MM.1S (cell line): ENCODE results near the gene ENOSF1.

Experiments
- DNase-seq: peaks from one replicate; pipeline ENCODE4 v3.0.0-alpha.2; 2015
- H2AFZ ChIP-seq: fragments of 300-600 bp; sonication (generic); 2 replicates; pipeline ENCODE4 v1.6.0; 2016; ENCODE audit warnings: antibody characterized with exemption, low read length
- H3F3A ChIP-seq: fragments of 300-600 bp; sonication (generic); 2 replicates; pipeline ENCODE4 v1.6.1; 2016; ENCODE audit warnings: mild to moderate bottlenecking, antibody characterized with exemption, low read length, moderate library complexity, mixed read lengths; ENCODE audit not compliant: insufficient read depth
- H3K27ac ChIP-seq: fragments of 300-600 bp; sonication (generic); 2 replicates; pipeline ENCODE4 v1.5.1; 2016; ENCODE audit warnings: mild to moderate bottlenecking, low read length
- H3K27me3 ChIP-seq: fragments of 300-600 bp; sonication (generic); replicated peaks from 2 replicates; pipeline ENCODE4 v1.6.0; 2016; ENCODE audit warnings: low read length; ENCODE audit not compliant: insufficient read depth
- H3K36me3 ChIP-seq: fragments of 300-600 bp; sonication (generic); replicated peaks from 2 replicates; pipeline ENCODE4 v1.6.1; 2016; ENCODE audit warnings: mild to moderate bottlenecking, low read length, mixed read lengths; ENCODE audit not compliant: insufficient read depth
- H3K4me1 ChIP-seq: fragments of 300-600 bp; sonication (generic); 2 replicates; pipeline ENCODE4 v1.6.1; 2016; ENCODE audit warnings: low read length, mixed read lengths
- H3K4me2 ChIP-seq: fragments of 300-600 bp; sonication (generic); 2 replicates; pipeline ENCODE4 v1.6.0; 2016; ENCODE audit warnings: low read depth, low read length
- H3K4me3 ChIP-seq: fragments of 300-600 bp; sonication (generic); 2 replicates; pipeline ENCODE4 v1.5.1; 2016; ENCODE audit warnings: low read length, mixed read lengths
- H3K79me2 ChIP-seq: fragments of 300-600 bp; sonication (generic); 2 replicates; pipeline ENCODE4 v1.6.1; 2016; ENCODE audit warnings: mixed run types, low read length, mixed read lengths
- H3K9ac ChIP-seq: fragments of 300-600 bp; sonication (generic); 2 replicates; pipeline ENCODE4 v1.6.1; 2016; ENCODE audit warnings: low read length, mixed read lengths
- H3K9me2 ChIP-seq: fragments of 300-600 bp; sonication (generic); replicated peaks from 2 replicates; pipeline ENCODE4 v1.6.1; 2016; ENCODE audit warnings: mild to moderate bottlenecking, low read length, mixed read lengths; ENCODE audit not compliant: insufficient read depth
- H3K9me3 ChIP-seq: fragments of 300-600 bp; sonication (generic); replicated peaks from 2 replicates; pipeline ENCODE4 v1.6.1; 2016; ENCODE audit warnings: mild to moderate bottlenecking, low read length, mixed read lengths; ENCODE audit not compliant: insufficient read depth
- H4K20me1 ChIP-seq: fragments of 300-600 bp; sonication (generic); 2 replicates; pipeline ENCODE4 v1.6.1; 2016; ENCODE audit warnings: mild to moderate bottlenecking, low read length, moderate library complexity, mixed read lengths; ENCODE audit not compliant: insufficient read depth
- EZH2 ChIP-seq: fragments of 300-600 bp; sonication (generic); optimal IDR thresholded peaks from 2 replicates; pipeline ENCODE3; 2017; ENCODE audit warnings: low read depth, mild to moderate bottlenecking, antibody characterized with exemption, low read length, mixed read lengths
- EZH2phosphoT487 ChIP-seq: fragments of 300-600 bp; sonication (generic); IDR thresholded peaks from 2 replicates; pipeline ENCODE4 v1.6.1; 2018; ENCODE audit warnings: antibody characterized with exemption, low read length
- TF ChIP-seq, protein P1 (sequence below): fragments of 300-600 bp; sonication (generic); IDR thresholded peaks from 2 replicates; pipeline ENCODE4 v1.5.1; 2016; ENCODE audit warnings: antibody characterized with exemption, low read length, mixed read lengths

Gene ENOSF1

DNA sequence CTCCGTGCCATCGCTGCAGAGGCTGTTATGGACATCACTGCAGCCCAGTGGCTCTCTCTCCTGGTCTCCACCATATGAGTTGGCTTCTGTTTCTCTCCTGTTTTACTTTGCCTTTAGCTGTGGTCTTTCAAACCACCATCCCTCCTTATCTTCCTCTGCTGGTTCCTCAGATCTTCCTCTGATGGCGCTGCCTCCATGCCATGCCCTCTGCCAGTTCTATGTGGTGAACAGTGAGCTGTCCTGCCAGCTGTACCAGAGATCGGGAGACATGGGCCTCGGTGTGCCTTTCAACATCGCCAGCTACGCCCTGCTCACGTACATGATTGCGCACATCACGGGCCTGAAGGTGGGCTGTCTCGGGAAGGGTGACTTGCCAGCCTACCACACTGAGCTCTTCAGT is 41.9 kb downstream of the ENOSF1 start:
- no peak for DNase-seq
- no peaks in the 10 kb centered on the region for H3K27me3 ChIP-seq
- peaks cover 31% of the 10 kb centered on the region; the same call in 1 of the 2 replicates for H3K36me3 ChIP-seq
- H3K9me2 ChIP-seq = no peaks in the 10 kb centered on the region
- H3K27ac ChIP-seq = no peak overlapping the region
- TF ChIP-seq EZH2phosphoT487 (no peak), EZH2 (no peak)
- TF ChIP-seq, protein P1, sequence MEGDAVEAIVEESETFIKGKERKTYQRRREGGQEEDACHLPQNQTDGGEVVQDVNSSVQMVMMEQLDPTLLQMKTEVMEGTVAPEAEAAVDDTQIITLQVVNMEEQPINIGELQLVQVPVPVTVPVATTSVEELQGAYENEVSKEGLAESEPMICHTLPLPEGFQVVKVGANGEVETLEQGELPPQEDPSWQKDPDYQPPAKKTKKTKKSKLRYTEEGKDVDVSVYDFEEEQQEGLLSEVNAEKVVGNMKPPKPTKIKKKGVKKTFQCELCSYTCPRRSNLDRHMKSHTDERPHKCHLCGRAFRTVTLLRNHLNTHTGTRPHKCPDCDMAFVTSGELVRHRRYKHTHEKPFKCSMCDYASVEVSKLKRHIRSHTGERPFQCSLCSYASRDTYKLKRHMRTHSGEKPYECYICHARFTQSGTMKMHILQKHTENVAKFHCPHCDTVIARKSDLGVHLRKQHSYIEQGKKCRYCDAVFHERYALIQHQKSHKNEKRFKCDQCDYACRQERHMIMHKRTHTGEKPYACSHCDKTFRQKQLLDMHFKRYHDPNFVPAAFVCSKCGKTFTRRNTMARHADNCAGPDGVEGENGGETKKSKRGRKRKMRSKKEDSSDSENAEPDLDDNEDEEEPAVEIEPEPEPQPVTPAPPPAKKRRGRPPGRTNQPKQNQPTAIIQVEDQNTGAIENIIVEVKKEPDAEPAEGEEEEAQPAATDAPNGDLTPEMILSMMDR = no peak
- no peaks in the 10 kb centered on the region for H3K9me3 ChIP-seq
- H3K4me3 ChIP-seq = no peak overlapping the region
- no peak overlapping the region for H3K4me2 ChIP-seq
- no peak overlapping the region for H2AFZ ChIP-seq
- H4K20me1 ChIP-seq = peaks cover 18% of the 10 kb centered on the region
- peaks cover 6% of the 10 kb centered on the region; the same call in 1 of the 2 replicates for H3F3A ChIP-seq
- no peak overlapping the region for H3K9ac ChIP-seq
- H3K4me1 ChIP-seq = no peaks in the 10 kb centered on the region
- H3K79me2 ChIP-seq = peaks cover 46% of the 10 kb centered on the region

DNA sequence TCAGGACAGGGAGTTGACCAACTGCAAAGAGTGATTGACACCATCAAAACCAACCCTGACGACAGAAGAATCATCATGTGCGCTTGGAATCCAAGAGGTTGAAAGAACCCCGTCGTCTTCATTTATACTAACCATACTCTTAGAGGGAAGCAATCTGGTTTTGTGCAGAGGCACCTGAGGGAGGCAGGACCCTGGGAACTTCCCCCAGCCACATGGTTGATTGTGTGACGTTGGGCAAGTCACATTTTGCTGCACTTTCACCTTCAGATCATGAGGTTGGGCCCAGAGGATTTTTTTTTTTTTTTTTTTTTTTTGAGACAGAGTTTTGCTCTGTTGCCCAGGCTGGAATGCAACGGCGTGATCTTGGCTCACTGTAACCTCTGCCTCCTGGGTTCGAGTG is 43.4 kb downstream of the ENOSF1 start:
- Histone ChIP-seq H3K4me2 (no peak overlapping the region), H3K79me2 (peaks cover 47% of the 10 kb centered on the region), H3F3A (0 out of 2 replicates have a peak, but pooled peaks cover under 1% of the 10 kb centered on the region), H3K27me3 (no peaks in the 10 kb centered on the region), H2AFZ (no peak overlapping the region), H3K9me3 (no peaks in the 10 kb centered on the region), H3K4me3 (no peak overlapping the region), H3K9me2 (no peaks in the 10 kb centered on the region), H4K20me1 (peaks cover 18% of the 10 kb centered on the region), H3K9ac (no peak overlapping the region), H3K36me3 (peaks cover 29% of the 10 kb centered on the region; the same call in 1 of the 2 replicates), H3K4me1 (no peaks in the 10 kb centered on the region), H3K27ac (no peak overlapping the region)
- no peak for TF ChIP-seq EZH2
- no peak for TF ChIP-seq EZH2phosphoT487
- TF ChIP-seq, protein P1 = no peak
- DNase-seq = no peak

DNA sequence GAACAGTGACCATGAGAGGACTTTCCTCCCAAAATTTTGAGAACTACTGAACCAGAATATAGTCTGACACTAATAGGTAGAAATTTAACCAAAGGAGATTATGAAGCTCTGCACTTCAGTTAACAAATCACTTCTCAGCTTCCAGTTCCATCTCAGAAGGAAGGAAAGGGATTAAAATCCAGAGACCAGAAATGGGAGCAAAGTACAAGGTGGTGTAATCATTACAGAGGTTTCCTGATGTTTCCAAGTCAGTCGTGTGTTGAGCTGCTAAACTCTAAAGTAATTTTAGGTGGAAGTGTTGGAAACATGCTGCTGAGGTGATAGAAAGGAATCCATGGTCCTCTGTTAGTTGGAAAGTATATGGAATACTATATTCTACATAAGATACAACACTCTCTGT is 44.2 kb downstream of the ENOSF1 start:
- Histone ChIP-seq H3K27ac (no peak overlapping the region), H3K36me3 (peaks cover 29% of the 10 kb centered on the region; the same call in 1 of the 2 replicates), H3K9ac (no peak overlapping the region), H3K4me1 (no peaks in the 10 kb centered on the region), H3K27me3 (no peaks in the 10 kb centered on the region), H4K20me1 (peaks cover 18% of the 10 kb centered on the region), H2AFZ (no peak overlapping the region), H3K9me3 (no peaks in the 10 kb centered on the region), H3K79me2 (peaks cover 48% of the 10 kb centered on the region), H3K4me3 (no peak overlapping the region), H3K9me2 (no peaks in the 10 kb centered on the region), H3K4me2 (no peak overlapping the region), H3F3A (no peaks in the 10 kb centered on the region)
- DNase-seq = no peak
- TF ChIP-seq EZH2phosphoT487 (no peak), EZH2 (no peak)
- TF ChIP-seq, protein P1 = no peak
